Mesendoderm (in vitro differentiated cells): ENCODE data around the gene STPG4.

Experiments used
- DNase-seq: peaks from one replicate; pipeline ENCODE4 v3.0.0; 2013
- H2AK5ac ChIP-seq: 2 replicates; pipeline ENCODE4 v1.6.1; 2013; ENCODE audit warnings: low read length, inconsistent platforms
- H2BK120ac ChIP-seq: 2 replicates; pipeline ENCODE4 v1.6.1; 2013; ENCODE audit warnings: low read depth, mild to moderate bottlenecking, low read length, moderate library complexity, mixed read lengths
- H2BK15ac ChIP-seq: replicated peaks from 2 replicates; pipeline ENCODE4 v1.6.1; 2013; ENCODE audit warnings: low read depth, mild to moderate bottlenecking, moderate library complexity
- H2BK5ac ChIP-seq: 2 replicates; pipeline ENCODE4 v1.6.1; 2013; ENCODE audit warnings: low read length, inconsistent platforms
- H3K18ac ChIP-seq: 2 replicates; pipeline ENCODE4 v1.6.1; 2013; ENCODE audit warnings: mild to moderate bottlenecking, low read length, mixed read lengths
- H3K23ac ChIP-seq: one replicate; pipeline ENCODE4 v1.6.1; 2013; ENCODE audit warnings: low read length
- H3K27ac ChIP-seq: 2 replicates; pipeline ENCODE4 v1.5.1; 2013; ENCODE audit warnings: low read depth, mild to moderate bottlenecking, inconsistent platforms, low read length, moderate library complexity
- H3K27me3 ChIP-seq: 2 replicates; pipeline ENCODE4 v1.6.1; 2013; ENCODE audit warnings: low read length, control low read depth, mild to moderate bottlenecking, inconsistent platforms; ENCODE audit not compliant: insufficient read depth, poor library complexity
- H3K36me3 ChIP-seq: 2 replicates; pipeline ENCODE4 v1.6.1; 2013; ENCODE audit warnings: low read length, inconsistent platforms; ENCODE audit not compliant: control insufficient read depth, insufficient read depth
- H3K4ac ChIP-seq: one replicate; pipeline ENCODE4 v1.6.1; 2013; ENCODE audit warnings: low read depth, mild to moderate bottlenecking, low read length, moderate library complexity
- H3K4me1 ChIP-seq: 2 replicates; pipeline ENCODE4 v1.6.1; 2013; ENCODE audit warnings: low read depth, low read length, inconsistent platforms; ENCODE audit not compliant: control insufficient read depth
- H3K4me2 ChIP-seq: 2 replicates; pipeline ENCODE4 v1.6.1; 2013; ENCODE audit warnings: low read length
- H3K4me3 ChIP-seq: 2 replicates; pipeline ENCODE4 v1.5.1; 2013; ENCODE audit warnings: mild to moderate bottlenecking, low read length
- H3K56ac ChIP-seq: one replicate; pipeline ENCODE4 v1.6.1; 2013; ENCODE audit warnings: low read length
- H3K79me1 ChIP-seq: 2 replicates; pipeline ENCODE4 v1.6.1; 2013; ENCODE audit warnings: low read length, inconsistent platforms
- H3K79me2 ChIP-seq: 2 replicates; pipeline ENCODE4 v1.6.1; 2013; ENCODE audit warnings: mild to moderate bottlenecking, low read length; ENCODE audit not compliant: control insufficient read depth, insufficient read depth
- H3K9ac ChIP-seq: 2 replicates; pipeline ENCODE4 v1.6.1; 2013; ENCODE audit warnings: low read length, inconsistent platforms
- H4K5ac ChIP-seq: one replicate; pipeline ENCODE4 v1.6.1; 2013; ENCODE audit warnings: low read length
- H4K8ac ChIP-seq: one replicate; pipeline ENCODE4 v1.6.1; 2013; ENCODE audit warnings: low read depth, mild to moderate bottlenecking, control low read depth, low read length, moderate library complexity
- WGBS: extraction: QIAGEN DNeasy Blood & Tissue Kit; methylation state at CpG from one replicate; pipeline ENCODE4 v1.1.7; 2013; ENCODE audit warnings: low lambda C conversion rate, missing lambda C conversion rate; ENCODE audit not compliant: insufficient coverage; ENCODE audit errors: extremely low coverage; 5-methylcytosine and 5-hydroxymethylcytosine counted together

STPG4 gene

DNA sequence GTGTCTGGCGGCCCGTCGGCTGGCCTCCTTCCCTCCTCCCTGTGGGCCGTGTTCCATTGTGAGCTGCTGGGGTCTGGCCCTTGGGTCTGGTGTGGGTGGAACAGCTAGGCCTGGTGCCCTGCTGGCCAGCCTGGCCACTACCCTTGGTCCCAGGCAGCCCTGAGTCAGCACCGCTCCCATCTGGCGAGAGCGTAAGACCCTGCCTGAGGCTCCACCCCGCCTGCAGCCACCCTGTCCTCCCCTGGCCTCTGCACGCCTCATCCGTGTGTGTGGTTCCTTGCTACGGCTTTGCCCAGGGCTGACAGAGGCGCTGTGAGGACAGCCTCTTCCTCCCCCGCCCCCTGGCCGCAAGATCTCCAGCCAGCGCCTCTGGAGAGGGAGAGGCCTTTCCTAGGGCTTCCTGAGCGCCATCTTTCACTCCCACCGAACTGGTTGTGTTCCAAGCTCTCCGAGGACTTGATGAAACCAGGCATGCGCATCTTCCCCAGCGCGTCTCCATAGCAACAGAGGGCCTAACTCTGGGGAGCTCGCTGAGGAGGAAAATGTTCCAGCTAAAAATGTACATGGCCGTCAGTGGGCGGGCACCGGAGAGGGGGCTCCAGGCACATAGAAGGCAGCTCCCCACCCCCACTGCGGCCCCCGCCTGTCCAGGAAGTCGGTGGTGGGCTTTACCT is 83.0 kb downstream of the STPG4 start:
- H3K4me1 ChIP-seq: peaks cover 14% of the 10 kb centered on the region
- no peak overlapping the region for H2AK5ac ChIP-seq
- no peaks in the 10 kb centered on the region for H3K79me2 ChIP-seq
- H3K18ac ChIP-seq: peak overlapping the region; percentile 10
- H3K36me3 ChIP-seq: no peaks in the 10 kb centered on the region
- no peak overlapping the region for H2BK120ac ChIP-seq
- H4K5ac ChIP-seq: no peak overlapping the region
- H2BK15ac ChIP-seq: no peak overlapping the region
- DNase-seq: no peak
- H3K4ac ChIP-seq: no peak overlapping the region
- H2BK5ac ChIP-seq: no peak overlapping the region
- H3K27me3 ChIP-seq: no peaks in the 10 kb centered on the region
- H3K4me3 ChIP-seq: no peak overlapping the region
- peak overlapping the region; percentile 57 for H3K56ac ChIP-seq
- no peak overlapping the region for H3K27ac ChIP-seq
- no CpG with 5 or more reads among the region's 28 CpGs for WGBS
- no peak overlapping the region for H3K9ac ChIP-seq
- no peak overlapping the region for H3K4me2 ChIP-seq
- no peak overlapping the region for H4K8ac ChIP-seq
- H3K23ac ChIP-seq: peak overlapping the region; percentile 11
- H3K79me1 ChIP-seq: no peaks in the 10 kb centered on the region

DNA sequence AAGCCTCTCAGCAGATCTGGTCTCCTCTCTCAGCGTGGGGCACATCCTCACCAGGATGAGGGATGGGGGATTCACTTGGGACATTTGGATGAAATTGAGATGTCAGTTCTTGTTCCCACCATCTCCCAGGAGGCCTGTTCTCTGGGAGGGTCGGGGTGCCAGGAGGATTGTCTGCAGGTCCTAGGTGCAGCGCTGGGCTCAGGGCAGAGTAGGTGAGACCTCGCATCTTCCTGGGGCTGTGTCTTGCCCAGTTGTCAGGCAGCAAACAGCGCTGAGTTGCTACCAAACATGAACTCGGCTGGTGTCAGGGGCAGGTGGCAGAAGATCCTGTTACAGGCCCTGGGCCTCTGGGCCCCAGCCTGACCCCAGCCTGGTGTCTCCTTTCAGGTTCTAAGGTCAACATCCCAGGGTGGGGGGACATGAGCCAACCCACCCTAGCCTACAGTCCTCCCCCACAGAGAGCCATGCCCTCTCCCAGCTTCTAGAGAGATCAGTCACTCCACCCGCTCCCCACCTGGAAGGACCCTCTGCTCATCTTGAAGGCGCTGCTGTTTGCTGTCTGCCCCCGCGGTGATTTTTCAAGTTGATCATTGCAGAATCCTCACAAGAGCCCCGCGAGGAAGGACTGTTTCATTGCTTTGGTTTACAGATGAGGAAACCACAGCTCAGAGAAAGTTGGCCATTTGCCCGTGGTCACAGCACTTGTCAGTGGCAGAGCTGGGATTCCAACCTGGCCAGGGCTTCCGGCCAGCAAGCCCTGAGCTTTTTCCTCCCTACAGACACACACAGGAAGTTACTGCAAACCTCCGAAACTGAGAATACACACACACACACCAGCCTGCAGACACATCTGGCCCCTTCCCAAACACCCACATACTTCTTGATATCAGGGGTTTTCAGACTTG is 83.9 kb downstream of the STPG4 start:
- no peaks in the 10 kb centered on the region for H3K27me3 ChIP-seq
- no CpG with 5 or more reads among the region's 15 CpGs for WGBS
- no peak overlapping the region for H2BK5ac ChIP-seq
- H3K4me2 ChIP-seq: no peak overlapping the region
- no peak overlapping the region for H3K4me3 ChIP-seq
- no peak overlapping the region for H2AK5ac ChIP-seq
- H3K36me3 ChIP-seq: no peaks in the 10 kb centered on the region
- no peak overlapping the region for H3K23ac ChIP-seq
- no peak overlapping the region for H3K27ac ChIP-seq
- no peak overlapping the region for H2BK15ac ChIP-seq
- no peak overlapping the region for H2BK120ac ChIP-seq
- no peak overlapping the region for H4K8ac ChIP-seq
- DNase-seq: no peak
- H3K79me2 ChIP-seq: no peaks in the 10 kb centered on the region
- H3K79me1 ChIP-seq: no peaks in the 10 kb centered on the region
- H3K4ac ChIP-seq: no peak overlapping the region
- H3K18ac ChIP-seq: no peak overlapping the region
- H3K9ac ChIP-seq: no peak overlapping the region
- H4K5ac ChIP-seq: no peak overlapping the region
- H3K56ac ChIP-seq: no peak overlapping the region
- H3K4me1 ChIP-seq: peaks cover 6% of the 10 kb centered on the region

DNA sequence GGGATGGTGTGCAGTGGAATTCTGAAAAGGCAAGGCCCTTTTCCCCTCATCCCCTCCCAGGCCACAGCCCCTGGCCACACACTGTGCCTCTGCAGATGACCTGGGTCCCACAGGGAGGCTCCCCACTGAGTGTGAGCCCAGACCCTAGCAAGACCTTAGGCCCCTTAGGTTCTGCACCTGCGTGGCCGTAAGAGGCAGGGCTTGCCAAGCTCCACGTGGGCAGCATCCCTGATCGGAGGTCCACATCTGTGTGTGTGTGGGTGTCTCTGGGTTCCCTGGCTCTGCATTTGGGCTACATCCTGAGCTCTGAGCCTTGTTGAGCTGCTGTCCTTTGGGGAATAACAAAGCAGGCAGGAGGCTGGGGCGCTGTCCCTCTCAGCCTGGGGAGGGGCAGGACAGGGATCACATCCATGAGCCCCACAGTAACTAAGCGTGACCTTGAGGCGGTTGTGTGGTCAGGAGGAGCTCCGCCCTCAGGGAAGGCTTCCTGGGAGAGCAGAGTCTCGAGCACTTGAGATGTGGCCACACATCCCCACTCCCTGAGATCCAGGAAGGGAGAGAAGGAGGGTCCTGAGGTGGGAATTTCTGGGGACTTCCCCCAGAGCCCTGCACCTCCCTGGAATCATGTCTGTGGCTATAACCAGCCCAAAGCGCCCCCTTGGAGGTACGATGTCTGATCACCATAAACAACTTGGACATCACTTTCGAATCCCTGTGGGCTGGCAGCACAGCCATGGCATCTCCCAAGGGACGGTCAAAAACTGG is 84.8 kb downstream of the STPG4 start:
- Histone ChIP-seq H3K18ac (no peak overlapping the region), H2BK120ac (no peak overlapping the region), H3K4me3 (no peak overlapping the region), H3K56ac (no peak overlapping the region), H4K5ac (no peak overlapping the region), H3K27me3 (no peaks in the 10 kb centered on the region), H3K9ac (no peak overlapping the region), H3K4me2 (no peak overlapping the region), H3K4ac (peak overlapping the region; percentile 44), H3K79me1 (no peaks in the 10 kb centered on the region), H3K4me1 (peaks cover 10% of the 10 kb centered on the region), H3K27ac (no peak overlapping the region), H3K23ac (no peak overlapping the region), H3K36me3 (no peaks in the 10 kb centered on the region), H4K8ac (no peak overlapping the region), H2BK15ac (no peak overlapping the region), H2BK5ac (no peak overlapping the region), H2AK5ac (peak overlapping the region; percentile 61), H3K79me2 (no peaks in the 10 kb centered on the region)
- DNase-seq: no peak
- no CpG with 5 or more reads among the region's 13 CpGs for WGBS

DNA sequence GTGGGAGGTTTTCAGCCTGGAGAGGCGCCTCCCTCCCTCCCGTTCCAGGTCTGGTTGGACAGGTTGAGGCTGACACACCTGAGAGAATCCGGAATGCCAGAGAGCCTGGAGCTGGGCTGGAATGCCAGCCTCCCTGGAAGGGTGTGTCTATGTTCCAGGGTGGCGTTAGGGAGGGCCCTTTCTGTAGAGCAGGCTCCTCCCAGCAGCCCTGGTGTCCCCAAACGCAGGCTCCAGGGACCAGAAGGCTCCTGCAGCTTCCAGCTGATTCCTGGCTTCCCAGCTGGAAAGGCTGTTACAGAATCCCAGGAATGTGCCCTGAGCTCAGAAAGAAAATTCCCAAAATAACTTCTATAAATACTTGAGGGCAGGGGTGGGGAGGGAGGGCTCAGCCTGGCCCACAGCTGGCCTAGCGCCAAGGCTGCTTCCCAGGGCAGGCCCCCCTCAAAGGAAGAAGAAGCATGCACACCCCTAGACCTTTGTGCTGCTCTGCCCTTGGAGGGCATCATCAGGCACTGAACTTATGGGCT is 85.4 kb downstream of the STPG4 start:
- H2BK5ac ChIP-seq: no peak overlapping the region
- H2BK15ac ChIP-seq: no peak overlapping the region
- no peaks in the 10 kb centered on the region for H3K79me1 ChIP-seq
- no CpG with 5 or more reads among the region's 6 CpGs for WGBS
- H3K4me2 ChIP-seq: no peak overlapping the region
- no peak overlapping the region for H3K4me3 ChIP-seq
- no peak overlapping the region for H4K5ac ChIP-seq
- H2BK120ac ChIP-seq: no peak overlapping the region
- H3K9ac ChIP-seq: no peak overlapping the region
- H2AK5ac ChIP-seq: no peak overlapping the region
- no peak overlapping the region for H3K56ac ChIP-seq
- H3K4me1 ChIP-seq: peaks cover 12% of the 10 kb centered on the region
- H3K27ac ChIP-seq: no peak overlapping the region
- H3K79me2 ChIP-seq: no peaks in the 10 kb centered on the region
- H3K18ac ChIP-seq: no peak overlapping the region
- no peaks in the 10 kb centered on the region for H3K36me3 ChIP-seq
- no peak overlapping the region for H3K23ac ChIP-seq
- no peak overlapping the region for H4K8ac ChIP-seq
- H3K4ac ChIP-seq: no peak overlapping the region
- peak; percentile 99 for DNase-seq
- no peaks in the 10 kb centered on the region for H3K27me3 ChIP-seq

DNA sequence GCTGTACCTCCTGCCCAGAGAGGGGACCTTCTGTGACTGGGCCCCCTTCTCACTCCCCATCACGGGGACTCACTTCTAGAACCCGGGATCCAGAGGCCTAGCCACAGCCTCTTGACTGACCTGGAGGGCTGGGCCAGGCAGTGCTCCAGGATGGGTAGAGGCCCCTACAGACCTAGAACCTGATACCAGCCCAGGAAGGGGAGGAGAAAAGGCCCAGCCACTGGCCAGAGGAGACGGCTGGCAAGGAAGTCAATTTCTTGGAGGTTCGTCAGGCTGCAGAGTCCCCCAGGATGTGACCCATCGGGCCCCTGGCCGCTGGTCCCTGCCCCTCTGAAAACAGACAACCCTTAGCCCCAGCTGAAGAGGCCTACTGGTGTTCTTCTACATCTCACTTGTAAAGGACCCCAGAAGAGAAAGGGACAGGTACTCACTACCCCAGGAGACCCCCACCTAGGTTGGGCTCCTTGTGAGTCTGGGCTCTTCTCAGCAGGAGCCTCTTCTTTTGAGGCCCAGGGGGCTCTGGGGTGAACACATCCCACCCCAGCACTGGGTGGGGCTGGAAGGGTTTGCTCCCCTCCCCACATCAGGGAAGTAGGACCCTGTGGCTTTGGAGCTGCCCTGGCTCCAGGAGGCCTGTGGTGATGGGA is 86.0 kb downstream of the STPG4 start:
- no peak overlapping the region for H2AK5ac ChIP-seq
- no CpG with 5 or more reads among the region's 6 CpGs for WGBS

More for the DNA sequence above, 86.0 kb downstream of the STPG4 start:
- H3K79me1 ChIP-seq: no peaks in the 10 kb centered on the region
- no peak overlapping the region for H3K56ac ChIP-seq
- peak overlapping the region; percentile 3 for H3K18ac ChIP-seq
- H3K36me3 ChIP-seq: no peaks in the 10 kb centered on the region
- H2BK120ac ChIP-seq: no peak overlapping the region
- H4K8ac ChIP-seq: no peak overlapping the region
- H3K4me3 ChIP-seq: no peak overlapping the region
- H2BK15ac ChIP-seq: no peak overlapping the region
- no peak overlapping the region for H2BK5ac ChIP-seq
- no peak overlapping the region for H3K4me2 ChIP-seq
- peak overlapping the region; percentile 17 for H3K4ac ChIP-seq
- no peak overlapping the region for H3K23ac ChIP-seq
- no peak overlapping the region for H3K9ac ChIP-seq
- H3K79me2 ChIP-seq: no peaks in the 10 kb centered on the region
- H3K27me3 ChIP-seq: no peaks in the 10 kb centered on the region
- DNase-seq: no peak
- H3K27ac ChIP-seq: no peak overlapping the region
- peaks cover 13% of the 10 kb centered on the region for H3K4me1 ChIP-seq
- H4K5ac ChIP-seq: no peak overlapping the region
